Measurements from ENCODE around the gene KAT6B.

GRCh38 chr10:75065076-75065475 is 238.7 kb downstream of the KAT6B start:
- TF ChIP-seq EZH2 (IDR thresholded peaks at IDR 0.05; ENCODE audit: insufficient read depth, poor library complexity, severe bottlenecking) (no peak), EZH2phosphoT487 (IDR thresholded peaks at IDR 0.05; ENCODE audit: insufficient read depth, low read depth) (no peak)
